Fibroblast of lung (primary cell): ENCODE results near the gene FANCI. TPM values are rescaled to one million over a fixed set of nuclear protein-coding genes. Genes with fewer than 3 reads are reported as not detected.
A peak's percentile ranks its signal among the peaks of the same experiment; 100 is the strongest.

Experiments used
- DNase-seq, 2 donors: peaks; one replicate each; pipeline versions ENCODE4 v3.0.0 to v3.0.0-alpha.2; 2010; ENCODE audit warnings: low read depth in 2 of 2
- H2AFZ ChIP-seq: 2 replicates; pipeline ENCODE4 v1.5.1; 2012; ENCODE audit warnings: low read length, control low read depth, inconsistent platforms
- H3K27ac ChIP-seq: 2 replicates; pipeline ENCODE4 v1.5.1; 2011; ENCODE audit warnings: low read length, control low read depth; ENCODE audit not compliant: insufficient read depth
- H3K27me3 ChIP-seq: 2 replicates; pipeline ENCODE4 v1.5.1; 2011; ENCODE audit warnings: mild to moderate bottlenecking, low read length; ENCODE audit not compliant: control insufficient read depth, insufficient read depth
- H3K36me3 ChIP-seq: 2 replicates; pipeline ENCODE4 v1.5.1; 2011; ENCODE audit warnings: low read length; ENCODE audit not compliant: control insufficient read depth, insufficient read depth
- H3K4me1 ChIP-seq: 2 replicates; pipeline ENCODE4 v1.5.1; 2011; ENCODE audit warnings: low read length; ENCODE audit not compliant: control insufficient read depth, insufficient read depth; ENCODE audit errors: extremely low read depth
- H3K4me2 ChIP-seq: 2 replicates; pipeline ENCODE4 v1.5.1; 2011; ENCODE audit warnings: low read length, control low read depth; ENCODE audit not compliant: insufficient read depth; ENCODE audit errors: extremely low read depth
- H3K4me3 ChIP-seq, 4 experiments: fragments of 200-600 bp in 1 of 4; sonication (generic) in 1 of 4; replicated peaks in 1 of 4; 2 replicates each; pipeline ENCODE4 v1.5.1; 2011 to 2016; ENCODE audit warnings: low read length in 4 of 4, low read depth in 3 of 4, mild to moderate bottlenecking in 3 of 4, control low read depth in 2 of 4, inconsistent platforms in 1 of 4, mixed read lengths in 1 of 4; ENCODE audit not compliant: insufficient read depth in 1 of 4; ENCODE audit errors: control extremely low read depth in 1 of 4
- H3K79me2 ChIP-seq: 2 replicates; pipeline ENCODE4 v1.5.1; 2012; ENCODE audit warnings: mild to moderate bottlenecking, low read length, inconsistent platforms; ENCODE audit not compliant: control insufficient read depth, insufficient read depth
- H3K9ac ChIP-seq: 2 replicates; pipeline ENCODE4 v1.5.1; 2011; ENCODE audit warnings: mild to moderate bottlenecking, low read length, control low read depth; ENCODE audit not compliant: insufficient read depth
- H3K9me3 ChIP-seq: 2 replicates; pipeline ENCODE4 v1.5.1; 2012; ENCODE audit warnings: low read depth, low read length; ENCODE audit not compliant: control insufficient read depth, insufficient read depth
- H4K20me1 ChIP-seq: 2 replicates; pipeline ENCODE4 v1.5.1; 2011; ENCODE audit warnings: low read length; ENCODE audit not compliant: control insufficient read depth, insufficient read depth; ENCODE audit errors: extremely low read depth
- EZH2 ChIP-seq: IDR thresholded peaks from 2 replicates; pipeline ENCODE4 v1.5.1; 2012; ENCODE audit warnings: low read length, control low read depth, mild to moderate bottlenecking; ENCODE audit errors: missing control alignments
- polyA plus RNA-seq, 2 donors: library from polyadenylated mRNA; depleted of rRNA in 1 of 2; stranded (reverse) in 1 of 2; unstranded in 1 of 2; fragments of >200 nt; gene quantifications; 2 replicates each; pipeline ENCODE4 v1.2.1, GENCODE V29; 2011 to 2012; ENCODE audit warnings: missing spikeins in 1 of 2
- total RNA-seq: library from RNA; depleted of rRNA; stranded (reverse); fragments of >200 nt; gene quantifications from 2 replicates; pipeline ENCODE4 v1.2.1, GENCODE V29; 2014
- TF ChIP-seq, protein P1 (sequence below), 2 donors: IDR thresholded peaks in 1 of 2; conservative IDR thresholded peaks in 1 of 2; 1 replicate in 1 of 2; 2 replicates in 1 of 2; pipeline ENCODE4 v1.5.1; 2011 to 2012; ENCODE audit warnings: low read length in 2 of 2, control low read depth in 1 of 2, inconsistent platforms in 1 of 2, low read depth in 1 of 2, mild to moderate bottlenecking in 1 of 2

FANCI gene
- total and polyA plus RNA-seq, 2 donors (not counting 1 experiment from before 2014, with no cell fraction given), result 12.6 to 13.4 TPM

GRCh38 chr15:89334510-89335297 is 90.9 kb downstream of the FANCI start, which contains the start of gene POLG:
POLG (minus strand) TSS chr15:89334824; CDS start chr15:89333754, 1,070 bp downstream.
- peak within 1 kb of the TSS; percentile 93 for H3K9ac ChIP-seq
- peak within 1 kb of the TSS; percentile 63 for H2AFZ ChIP-seq
- TF ChIP-seq, protein P1, sequence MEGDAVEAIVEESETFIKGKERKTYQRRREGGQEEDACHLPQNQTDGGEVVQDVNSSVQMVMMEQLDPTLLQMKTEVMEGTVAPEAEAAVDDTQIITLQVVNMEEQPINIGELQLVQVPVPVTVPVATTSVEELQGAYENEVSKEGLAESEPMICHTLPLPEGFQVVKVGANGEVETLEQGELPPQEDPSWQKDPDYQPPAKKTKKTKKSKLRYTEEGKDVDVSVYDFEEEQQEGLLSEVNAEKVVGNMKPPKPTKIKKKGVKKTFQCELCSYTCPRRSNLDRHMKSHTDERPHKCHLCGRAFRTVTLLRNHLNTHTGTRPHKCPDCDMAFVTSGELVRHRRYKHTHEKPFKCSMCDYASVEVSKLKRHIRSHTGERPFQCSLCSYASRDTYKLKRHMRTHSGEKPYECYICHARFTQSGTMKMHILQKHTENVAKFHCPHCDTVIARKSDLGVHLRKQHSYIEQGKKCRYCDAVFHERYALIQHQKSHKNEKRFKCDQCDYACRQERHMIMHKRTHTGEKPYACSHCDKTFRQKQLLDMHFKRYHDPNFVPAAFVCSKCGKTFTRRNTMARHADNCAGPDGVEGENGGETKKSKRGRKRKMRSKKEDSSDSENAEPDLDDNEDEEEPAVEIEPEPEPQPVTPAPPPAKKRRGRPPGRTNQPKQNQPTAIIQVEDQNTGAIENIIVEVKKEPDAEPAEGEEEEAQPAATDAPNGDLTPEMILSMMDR (conservative IDR thresholded peaks at IDR 0.05 in 1 of 2, IDR thresholded peaks at IDR 0.05 in 1 of 2; ENCODE audit: low read depth in 1 of 2, low read length in 2 of 2), result no peak
- TF ChIP-seq EZH2, result no peak
- peaks cover 20% of the 10 kb centered on the region for H3K36me3 ChIP-seq
- H3K79me2 ChIP-seq, result peaks cover 43% of the 10 kb centered on the region
- DNase-seq, result peak; percentile 99 to 100
- peak within 1 kb of the TSS; percentile 85 to 90 (median 90) for H3K4me3 ChIP-seq
- H3K4me1 ChIP-seq, result peaks cover 10% of the 10 kb centered on the region
- H4K20me1 ChIP-seq, result no peaks in the 10 kb centered on the region
- H3K9me3 ChIP-seq, result no peaks in the 10 kb centered on the region
- peak within 1 kb of the TSS; percentile 91 for H3K27ac ChIP-seq
- H3K27me3 ChIP-seq, result peaks cover 6% of the 10 kb centered on the region
- peak within 1 kb of the TSS; percentile 79 for H3K4me2 ChIP-seq

DNA sequence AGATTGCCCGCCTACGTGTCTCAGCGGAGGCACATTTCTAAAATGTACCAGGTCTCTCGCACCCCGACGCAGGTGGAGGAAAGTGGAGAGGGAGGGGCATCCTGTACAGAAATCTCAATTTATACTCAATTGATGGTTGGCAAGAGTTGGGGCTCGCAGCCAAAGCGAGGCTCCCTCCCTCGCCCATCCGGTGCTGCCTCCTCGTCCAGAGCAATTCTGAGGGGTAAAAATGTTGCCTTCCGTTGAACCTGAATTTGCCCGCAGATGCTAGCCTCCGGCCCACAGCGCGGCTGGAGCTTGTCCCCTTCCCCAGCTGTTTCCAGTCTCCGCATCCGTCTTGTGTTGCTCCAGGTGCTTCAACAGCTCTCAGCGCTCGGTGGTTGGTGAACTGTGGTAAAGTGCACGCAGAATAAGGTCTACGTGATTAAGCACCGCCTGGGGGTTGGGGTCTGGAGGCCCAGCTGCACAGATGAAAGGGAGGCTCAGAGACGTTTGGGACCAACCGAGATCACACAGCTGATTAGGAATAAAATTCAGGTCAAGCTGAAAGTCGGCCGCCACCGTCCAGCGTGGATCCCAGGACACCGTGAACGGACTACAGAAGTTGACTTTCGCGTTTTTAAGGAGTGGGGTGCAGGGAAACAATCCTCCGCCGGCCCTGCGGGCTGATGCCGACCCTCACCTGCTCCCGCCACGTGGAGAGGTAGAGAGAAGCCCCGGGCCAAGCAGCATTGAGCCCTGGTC is 91.7 kb downstream of the FANCI start:
- H3K4me3 ChIP-seq, result peak overlapping the region; percentile 19 to 68 (median 37)
- H3K4me2 ChIP-seq, result peak overlapping the region; percentile 79
- H3K27ac ChIP-seq, result no peak overlapping the region
- peaks cover 35% of the 10 kb centered on the region for H3K79me2 ChIP-seq
- no peaks in the 10 kb centered on the region for H3K9me3 ChIP-seq
- peaks cover 12% of the 10 kb centered on the region for H3K36me3 ChIP-seq
- no peak overlapping the region for H2AFZ ChIP-seq
- H3K4me1 ChIP-seq, result peaks cover 10% of the 10 kb centered on the region
- TF ChIP-seq, protein P1 (conservative IDR thresholded peaks at IDR 0.05 in 1 of 2, IDR thresholded peaks at IDR 0.05 in 1 of 2; ENCODE audit: low read depth in 1 of 2, low read length in 2 of 2), result no peak
- no peak for TF ChIP-seq EZH2
- peaks cover 6% of the 10 kb centered on the region for H3K27me3 ChIP-seq
- no peaks in the 10 kb centered on the region for H4K20me1 ChIP-seq
- H3K9ac ChIP-seq, result no peak overlapping the region
- no peak for DNase-seq

DNA sequence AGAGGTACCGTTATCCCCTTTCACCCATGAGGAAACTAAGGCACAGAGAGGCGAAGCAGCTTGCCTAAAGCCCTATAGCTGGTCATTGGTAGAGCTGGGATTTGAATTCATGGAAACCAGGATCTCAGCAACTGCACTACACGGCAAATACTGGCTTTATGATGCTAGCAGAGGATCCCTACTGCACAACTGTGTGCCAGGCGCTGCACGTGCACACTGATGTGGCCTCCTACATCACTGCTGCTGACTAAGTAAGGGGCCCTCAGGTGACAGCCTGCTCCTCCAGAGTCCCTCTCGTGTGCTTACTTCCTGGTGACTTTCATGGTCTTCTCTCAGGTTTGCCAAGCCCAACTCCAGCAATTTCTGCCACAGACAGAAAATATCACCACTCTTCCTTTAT is 94.3 kb downstream of the FANCI start:
- TF ChIP-seq, protein P1 (conservative IDR thresholded peaks at IDR 0.05 in 1 of 2, IDR thresholded peaks at IDR 0.05 in 1 of 2; ENCODE audit: low read depth in 1 of 2, low read length in 2 of 2), result no peak
- no peak for TF ChIP-seq EZH2
- no peaks in the 10 kb centered on the region for H4K20me1 ChIP-seq
- H3K27ac ChIP-seq, result no peak overlapping the region
- H3K4me2 ChIP-seq, result no peak overlapping the region
- H3K4me1 ChIP-seq, result peaks cover 2% of the 10 kb centered on the region
- peaks cover 3% of the 10 kb centered on the region for H3K36me3 ChIP-seq
- H3K79me2 ChIP-seq, result peaks cover 12% of the 10 kb centered on the region
- peaks cover 6% of the 10 kb centered on the region for H3K27me3 ChIP-seq
- H3K4me3 ChIP-seq, result no peak overlapping the region
- H3K9ac ChIP-seq, result no peak overlapping the region
- DNase-seq, result no peak
- H3K9me3 ChIP-seq, result no peaks in the 10 kb centered on the region
- no peak overlapping the region for H2AFZ ChIP-seq
